HepG2 (cell line): ENCODE data around the gene KCNC2. TPM values are rescaled to one million over a fixed set of nuclear protein-coding genes. Genes with fewer than 3 reads are reported as not detected.

Source experiments
- ATAC-seq: fragments of 200-7000 bp; cut with Tn5 transposase; 3 replicates; pipeline ENCODE4 v1.9.1; 2020; ENCODE audit warnings: mild to moderate bottlenecking, moderate library complexity
- BruUV-seq: library from RNA; stranded (reverse); fragments of 400-500 nt; replicated peaks from 2 replicates; lab custom pipeline; 2021; lab: Mats Ljungman, UMichigan
- CTCF ChIA-PET: fragments of 300-600 bp; formaldehyde crosslinking; extraction: SDS; loops from one replicate; lab custom pipeline; 2021; ENCODE audit warnings: low total read pairs, inconsistent platforms, low intra/inter-chr PET ratio; lab: Yijun Ruan, JAX
- POLR2A ChIA-PET: fragments of 350-600 bp; sonication (Branson Sonifier 250); formaldehyde crosslinking; loops from one replicate; lab custom pipeline; 2020; ENCODE audit warnings: antibody characterized with exemption, inconsistent platforms; lab: Yijun Ruan, JAX
- DNase-seq: peaks from one replicate; pipeline ENCODE4 v3.0.0-alpha.2; 2015; ENCODE audit warnings: low spot score
- FAIRE-seq: peaks from 3 replicates; lab custom pipeline; 2011; peaks lifted over from hg19 to GRCh38; lab: Jason Lieb, UNC
- H2AFZ ChIP-seq: one replicate; pipeline ENCODE4 v1.6.1; 2011; ENCODE audit warnings: low read length, inconsistent platforms
- H3K27ac ChIP-seq: fragments of 300-600 bp; 3 replicates; pipeline ENCODE4 v1.8.0; 2011; ENCODE audit warnings: mixed run types, mild to moderate bottlenecking, mixed read lengths, low read length, inconsistent platforms; ENCODE audit not compliant: insufficient read depth; ENCODE audit errors: extremely low read length
- H3K27me3 ChIP-seq, 2 experiments: fragments of 200-600 bp in 1 of 2; 2 replicates in 1 of 2; 3 replicates in 1 of 2; pipeline versions ENCODE4 v1.6.0 to v1.8.0; 2011; ENCODE audit warnings: low read length in 2 of 2, mild to moderate bottlenecking in 2 of 2, moderate library complexity in 2 of 2, inconsistent platforms in 1 of 2; ENCODE audit not compliant: insufficient read depth in 2 of 2, control insufficient read depth in 1 of 2
- H3K36me3 ChIP-seq, 2 experiments: fragments of 200-600 bp in 1 of 2; replicated peaks in 1 of 2; 2 replicates in 1 of 2; 3 replicates in 1 of 2; pipeline versions ENCODE4 v1.5.1 to v1.8.0; 2011; ENCODE audit warnings: low read length in 2 of 2, inconsistent platforms in 1 of 2; ENCODE audit not compliant: insufficient read depth in 2 of 2, control insufficient read depth in 1 of 2
- H3K4me1 ChIP-seq: 2 replicates; pipeline ENCODE4 v1.5.1; 2012; ENCODE audit warnings: low read length, inconsistent platforms; ENCODE audit not compliant: insufficient read depth
- H3K4me2 ChIP-seq: 2 replicates; pipeline ENCODE4 v1.6.0; 2011; ENCODE audit warnings: low read depth, low read length, inconsistent platforms
- H3K4me3 ChIP-seq, 3 experiments: fragments of 200-600 bp in 1 of 3; sonication (generic), shearing (Covaris generic) in 1 of 3; replicated peaks in 1 of 3; 2 replicates each; pipeline ENCODE4 v1.5.1; 2011 to 2016; ENCODE audit warnings: low read length in 3 of 3, inconsistent platforms in 2 of 3, low read depth in 2 of 3, mild to moderate bottlenecking in 2 of 3, control low read depth in 1 of 3, mixed read lengths in 1 of 3; ENCODE audit not compliant: insufficient read depth in 1 of 3
- H3K79me2 ChIP-seq: one replicate; pipeline ENCODE4 v1.6.1; 2011; ENCODE audit warnings: low read length, inconsistent platforms; ENCODE audit not compliant: insufficient read depth
- H3K9ac ChIP-seq: 2 replicates; pipeline ENCODE4 v1.6.0; 2011; ENCODE audit warnings: mild to moderate bottlenecking, low read depth, low read length, inconsistent platforms; ENCODE audit not compliant: insufficient read depth
- H3K9me3 ChIP-seq: 2 replicates; pipeline ENCODE4 v1.5.1; 2012; ENCODE audit warnings: mild to moderate bottlenecking, low read length
- H4K20me1 ChIP-seq: 2 replicates; pipeline ENCODE4 v1.6.0; 2011; ENCODE audit warnings: inconsistent platforms, mild to moderate bottlenecking, low read length, moderate library complexity; ENCODE audit not compliant: insufficient read depth
- BCLAF1 ChIP-seq: fragments of 450-650 bp; IDR thresholded peaks from 2 replicates; pipeline ENCODE4 v1.6.1; 2017; ENCODE audit warnings: mild to moderate bottlenecking
- FOXC1 ChIP-seq: sonication (generic); formaldehyde crosslinking; IDR thresholded peaks from 2 replicates; pipeline ENCODE4 v1.8.0; 2022; ENCODE audit warnings: mild to moderate bottlenecking, missing genetic modification reagents, borderline replicate concordance
- HDAC1 ChIP-seq: sonication (generic); formaldehyde crosslinking; IDR thresholded peaks from 2 replicates; pipeline ENCODE4 v1.5.1; 2020; ENCODE audit warnings: mild to moderate bottlenecking, missing genetic modification reagents
- RARA ChIP-seq: IDR thresholded peaks from 2 replicates; pipeline ENCODE4 v1.6.1; 2016; ENCODE audit warnings: missing genetic modification reagents, missing compliant biosample characterization
- THAP7 ChIP-seq: sonication (generic); formaldehyde crosslinking; IDR thresholded peaks from 2 replicates; pipeline ENCODE4 v1.8.1; 2023; ENCODE audit warnings: mild to moderate bottlenecking, missing genetic modification reagents
- ZFP41 ChIP-seq: sonication (generic); formaldehyde crosslinking; IDR thresholded peaks from 2 replicates; pipeline ENCODE4 v1.4.0; 2020; ENCODE audit warnings: mild to moderate bottlenecking, missing genetic modification reagents, borderline replicate concordance
- ZKSCAN5 ChIP-seq: sonication (generic); formaldehyde crosslinking; IDR thresholded peaks from 2 replicates; pipeline ENCODE4 v1.5.1; 2020; ENCODE audit warnings: mild to moderate bottlenecking, missing genetic modification reagents
- ZNF18 ChIP-seq: sonication (generic); formaldehyde crosslinking; IDR thresholded peaks from 2 replicates; pipeline ENCODE4 v1.8.0; 2022; ENCODE audit warnings: mild to moderate bottlenecking, missing genetic modification reagents; ENCODE audit not compliant: insufficient replicate concordance
- WGBS: methylation state at CpG from one replicate; pipeline ENCODE4 v1.1.6; 2017; ENCODE audit warnings: low lambda C conversion rate; 5-methylcytosine and 5-hydroxymethylcytosine counted together
- in situ Hi-C: cut with HindIII; loops from 2 replicates; pipeline ENCODE4 v1.10.0; 2017; ENCODE audit warnings: low pct_unique_long_range_greater_than_20kb; ENCODE audit not compliant: extremely low pct_ligation_motif_present
- intact Hi-C: fragments of 100-400 bp; cut with micrococcal nuclease; formaldehyde crosslinking; loops from one replicate; pipeline ENCODE4 v1.10.0; 2022; ENCODE audit not compliant: unreplicated experiment
- polyA plus RNA-seq, 8 experiments: library from polyadenylated mRNA; depleted of rRNA in 3 of 8; stranded (reverse) in 7 of 8; unstranded in 1 of 8; fragments of >200 nt; fragmentation: Illumina TruSeq in 4 of 8; extraction: Trizol in 4 of 8; gene quantifications; 2 replicates each; pipeline versions ENCODE4 v1.2.1 to v1.2.3, GENCODE V29; 2011 to 2016; ENCODE audit warnings: low read depth in 4 of 8, missing spikeins in 1 of 8, mixed read lengths in 1 of 8; ENCODE audit not compliant: insufficient read depth in 1 of 8
- total RNA-seq, 5 experiments: library from RNA; depleted of rRNA; stranded (reverse); fragments of >200 nt; fragmentation: Illumina TruSeq; extraction: Trizol; gene quantifications; 2 replicates each; pipeline ENCODE4 v1.2.3, GENCODE V29; 2016; ENCODE audit warnings: low read depth in 1 of 5

Gene KCNC2
- total and polyA plus RNA-seq, 2 of the 13 experiments (the other 11 are each of a cell fraction or from before 2014, with no cell fraction given): not detected

- DNase-seq (no peak), FAIRE-seq (no peak), ATAC-seq (no peak)
- CTCF ChIA-PET: no interaction called here
- Histone ChIP-seq H3K9ac (no peak overlapping the region), H3K27me3 (no peaks in the 10 kb centered on the region; a peak in 1 of 5 replicates), H3K4me1 (no peaks in the 10 kb centered on the region), H3K27ac (no peak overlapping the region), H3K4me2 (no peak overlapping the region), H4K20me1 (no peaks in the 10 kb centered on the region), H3K36me3 (no peaks in the 10 kb centered on the region), H3K4me3 (no peak overlapping the region), H3K9me3 (no peaks in the 10 kb centered on the region), H2AFZ (no peak overlapping the region), H3K79me2 (no peaks in the 10 kb centered on the region)
- WGBS: 1% methylated on average over 2 of the region's 2 CpGs
- in situ Hi-C loops: no loop called here
- no TSS peak for BruUV-seq
- TF ChIP-seq HDAC1 (CRISPR knock-in tag) (no peak), THAP7 (CRISPR knock-in tag) (no peak), ZNF18 (no peak), ZKSCAN5 (CRISPR knock-in tag) (no peak), FOXC1 (no peak), BCLAF1 (no peak), ZFP41 (CRISPR knock-in tag) (no peak), RARA (CRISPR knock-in tag) (no peak)
- POLR2A ChIA-PET: no interaction called here
- intact Hi-C loops: no loop called here
Observed at GRCh38 chr12:75000120-75000519, 209.5 kb downstream of the KCNC2 start.
